NT2/D1 (cell line): ENCODE results near the gene PRKAG2.
A peak's percentile ranks its signal among the peaks of the same experiment; 100 is the strongest.
"Not testable (repeated sequence)": the region's sequence is repeated elsewhere in the genome, so short reads cannot be mapped to it uniquely, and the experiment has no call there.

ENCODE experiments used
- DNase-seq: peaks from one replicate; pipeline ENCODE4 v3.0.0-alpha.2; 2011; ENCODE audit warnings: low read depth, low spot score
- H3K27me3 ChIP-seq: 2 replicates; pipeline ENCODE4 v1.6.0; 2011; ENCODE audit warnings: mild to moderate bottlenecking; ENCODE audit not compliant: insufficient read length, insufficient read depth
- H3K36me3 ChIP-seq: 2 replicates; pipeline ENCODE4 v1.6.1; 2011; ENCODE audit warnings: mild to moderate bottlenecking, low read length, mixed read lengths; ENCODE audit not compliant: insufficient read depth, insufficient read length
- H3K4me1 ChIP-seq: 2 replicates; pipeline ENCODE4 v1.5.1; 2011; ENCODE audit not compliant: insufficient read depth, insufficient read length
- H3K4me3 ChIP-seq: 2 replicates; pipeline ENCODE4 v1.5.1; 2011; ENCODE audit warnings: low read depth; ENCODE audit not compliant: insufficient read length
- H3K9ac ChIP-seq: 2 replicates; pipeline ENCODE4 v1.6.0; 2011; ENCODE audit warnings: low read depth; ENCODE audit not compliant: insufficient read length
- H3K9me3 ChIP-seq: 2 replicates; pipeline ENCODE4 v1.5.1; 2011; ENCODE audit warnings: mild to moderate bottlenecking, low read length; ENCODE audit not compliant: insufficient read depth
- SUZ12 ChIP-seq: IDR thresholded peaks from 2 replicates; pipeline ENCODE4 v1.6.1; 2011; ENCODE audit not compliant: insufficient read length, insufficient read depth; ENCODE audit errors: extremely low read depth
- YY1 ChIP-seq: IDR thresholded peaks from 2 replicates; pipeline ENCODE4 v1.6.1; 2011; ENCODE audit not compliant: insufficient read length, insufficient read depth
- ZNF274 ChIP-seq: IDR thresholded peaks from 2 replicates; pipeline ENCODE4 v1.6.1; 2011; ENCODE audit warnings: mild to moderate bottlenecking, low read depth, low read length

Gene PRKAG2

GRCh38 chr7:151877911-151878835 lies 1.3 kb upstream of the PRKAG2 start:
- H3K4me1 ChIP-seq: no peaks in the 10 kb centered on the region
- H3K36me3 ChIP-seq: no peaks in the 10 kb centered on the region
- peaks cover 32% of the 10 kb centered on the region for H3K27me3 ChIP-seq
- TF ChIP-seq YY1 (no peak), ZNF274 (no peak), SUZ12 (no peak)
- no peaks in the 10 kb centered on the region for H3K9me3 ChIP-seq
- DNase-seq: no peak
- no peak overlapping the region for H3K4me3 ChIP-seq
- no peak overlapping the region for H3K9ac ChIP-seq

GRCh38 chr7:151875942-151876898 lies 695 bp downstream of the PRKAG2 start:
- H3K9ac ChIP-seq: peak overlapping the region; percentile 72
- DNase-seq: no peak
- TF ChIP-seq SUZ12 (no peak), YY1 (no peak), ZNF274 (no peak)

DNA sequence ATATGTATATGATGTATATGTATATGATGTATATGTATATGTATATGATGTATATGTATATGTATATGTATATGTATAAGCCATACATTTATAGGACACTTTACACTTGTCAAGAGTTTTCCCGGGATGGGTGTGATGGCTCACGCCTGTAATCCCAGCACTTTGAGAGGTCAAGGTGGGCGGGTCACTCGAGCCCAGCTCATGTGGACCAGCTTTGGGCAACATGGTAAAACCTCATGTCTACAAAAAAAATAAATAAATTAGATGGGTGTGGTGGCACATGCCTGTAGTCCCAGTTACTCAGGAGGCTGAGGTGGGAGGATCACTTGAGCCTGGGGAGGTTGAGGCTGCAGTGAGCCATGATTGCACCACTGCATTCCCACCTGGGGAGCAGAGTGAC lies 2.4 kb downstream of the PRKAG2 start:
- not testable (repeated sequence) for H3K4me3 ChIP-seq, H3K9me3 ChIP-seq
- H3K27me3 ChIP-seq: peaks cover 29% of the 10 kb centered on the region

More at GRCh38 chr7:151875942-151876898, 695 bp downstream of the PRKAG2 start:
- peaks cover 32% of the 10 kb centered on the region for H3K27me3 ChIP-seq
- no peaks in the 10 kb centered on the region for H3K36me3 ChIP-seq
- no peaks in the 10 kb centered on the region for H3K9me3 ChIP-seq
- no peaks in the 10 kb centered on the region for H3K4me1 ChIP-seq
- H3K4me3 ChIP-seq: peak overlapping the region; percentile 58

DNA sequence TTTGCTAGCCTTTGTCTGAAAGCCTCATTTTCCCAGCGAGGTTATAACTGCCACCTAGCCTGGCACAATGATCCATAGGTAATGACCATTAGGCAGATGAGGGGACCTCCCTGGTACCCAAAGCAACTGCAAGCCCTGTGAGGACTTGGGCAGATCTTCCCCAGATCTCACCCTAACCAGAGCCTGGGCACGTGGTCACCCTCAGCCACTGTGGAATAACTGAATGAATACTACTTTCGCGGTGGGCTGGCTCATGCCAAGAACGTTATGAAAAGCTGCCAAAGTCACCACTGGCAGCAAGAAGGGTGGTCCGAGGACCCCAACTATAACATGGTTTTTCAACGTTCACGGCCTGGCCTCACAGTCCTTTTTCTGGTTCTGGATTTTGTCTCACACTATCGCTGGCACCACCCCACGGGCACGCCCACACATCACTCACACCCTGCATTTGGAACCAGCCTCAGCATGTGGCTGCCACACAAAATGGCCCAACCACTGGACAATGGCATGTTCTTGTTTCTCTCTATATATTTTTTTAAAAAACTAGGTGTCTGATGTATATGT lies 3.4 kb downstream of the PRKAG2 start:
- no peak overlapping the region for H3K4me3 ChIP-seq

More for the DNA sequence above, 2.4 kb downstream of the PRKAG2 start:
- H3K9ac ChIP-seq, H3K36me3 ChIP-seq, H3K4me1 ChIP-seq, DNase-seq: not testable (repeated sequence)

GRCh38 chr7:151872531-151873401 lies 4.1 kb downstream of the PRKAG2 start:
- no peak for DNase-seq
- H3K36me3 ChIP-seq: no peaks in the 10 kb centered on the region
- peaks cover 2% of the 10 kb centered on the region for H3K4me1 ChIP-seq
- H3K9ac ChIP-seq: no peak overlapping the region
- TF ChIP-seq SUZ12 (no peak), ZNF274 (no peak), YY1 (no peak)
- no peak overlapping the region for H3K4me3 ChIP-seq
- H3K9me3 ChIP-seq: no peaks in the 10 kb centered on the region
- H3K27me3 ChIP-seq: peaks cover 12% of the 10 kb centered on the region

More for the DNA sequence above, 3.4 kb downstream of the PRKAG2 start:
- peaks cover 19% of the 10 kb centered on the region for H3K27me3 ChIP-seq
- H3K9ac ChIP-seq: no peak overlapping the region
- H3K9me3 ChIP-seq: no peaks in the 10 kb centered on the region
- no peak for TF ChIP-seq SUZ12
- TF ChIP-seq YY1: no peak
- no peak for TF ChIP-seq ZNF274
- no peaks in the 10 kb centered on the region for H3K4me1 ChIP-seq
- no peaks in the 10 kb centered on the region for H3K36me3 ChIP-seq
- no peak for DNase-seq

DNA sequence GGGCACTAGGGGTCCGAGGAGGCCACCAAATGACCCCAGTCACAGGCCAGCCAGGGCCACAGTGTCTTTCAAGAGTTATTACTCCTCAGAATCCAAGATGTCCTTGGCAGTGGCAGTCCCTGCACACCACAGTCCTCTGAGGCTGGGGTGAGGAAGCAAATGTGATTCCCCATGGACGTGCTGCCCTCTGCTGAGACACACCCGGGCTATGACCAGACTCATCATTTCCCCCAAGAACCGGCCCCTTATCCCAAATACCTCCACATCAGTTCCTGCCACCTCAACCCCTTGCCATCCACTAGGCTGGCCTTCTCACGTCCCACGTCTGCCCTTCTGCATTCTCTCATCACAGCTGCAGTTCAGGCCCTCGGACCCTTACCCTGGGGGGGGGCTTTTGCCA lies 5.0 kb downstream of the PRKAG2 start:
- no peak for DNase-seq
- no peak overlapping the region for H3K4me3 ChIP-seq
- H3K9ac ChIP-seq: no peak overlapping the region
- peaks cover 5% of the 10 kb centered on the region for H3K27me3 ChIP-seq
- TF ChIP-seq ZNF274: no peak
- no peak for TF ChIP-seq SUZ12
- no peaks in the 10 kb centered on the region for H3K9me3 ChIP-seq
- no peaks in the 10 kb centered on the region for H3K36me3 ChIP-seq
- H3K4me1 ChIP-seq: peaks cover 5% of the 10 kb centered on the region
